ENCODE results near the gene CDC14B.
A peak's percentile ranks its signal among the peaks of the same experiment; 100 is the strongest.
"Not testable (repeated sequence)": the region's sequence is repeated elsewhere in the genome, so short reads cannot be mapped to it uniquely, and the experiment has no call there.

The CDC14B gene

GRCh38 chr9:96554801-96555566 is 64.7 kb downstream of the CDC14B start:
- Mint-ChIP-seq H3K27me3 (peaks cover 4% of the 10 kb centered on the region), H3K4me1 (ENCODE audit: low read depth) (peaks cover 58% of the 10 kb centered on the region), H3K4me3 (no peak overlapping the region)

GRCh38 chr9:96554326-96554725 is 65.3 kb downstream of the CDC14B start:
- Mint-ChIP-seq H3K4me3 (no peak overlapping the region), H3K4me1 (ENCODE audit: low read depth) (peaks cover 58% of the 10 kb centered on the region), H3K36me3 (ENCODE audit: low read depth) (no peaks in the 10 kb centered on the region), H3K27me3 (peaks cover 4% of the 10 kb centered on the region), H3K27ac (peak overlapping the region; percentile 61), H3K9me3 (no peaks in the 10 kb centered on the region)

More at GRCh38 chr9:96554801-96555566, 64.7 kb downstream of the CDC14B start:
- no peaks in the 10 kb centered on the region for H3K9me3 Mint-ChIP-seq
- no peaks in the 10 kb centered on the region for H3K36me3 Mint-ChIP-seq (ENCODE audit: low read depth)
- peak overlapping the region; percentile 61 for H3K27ac Mint-ChIP-seq

- Mint-ChIP-seq H3K27ac (peak overlapping the region; percentile 61), H3K4me1 (ENCODE audit: low read depth) (peaks cover 58% of the 10 kb centered on the region), H3K27me3 (peaks cover 3% of the 10 kb centered on the region), H3K36me3 (ENCODE audit: low read depth) (no peaks in the 10 kb centered on the region), H3K9me3 (no peaks in the 10 kb centered on the region), H3K4me3 (peak overlapping the region; percentile 13)
These were observed 66.6 kb downstream of the CDC14B start for GRCh38 chr9:96553070-96553469.

GRCh38 chr9:96551403-96551802 is 68.2 kb downstream of the CDC14B start:
- no peak overlapping the region for H3K4me3 Mint-ChIP-seq
- no peaks in the 10 kb centered on the region for H3K9me3 Mint-ChIP-seq
- H3K27me3 Mint-ChIP-seq = no peaks in the 10 kb centered on the region
- H3K27ac Mint-ChIP-seq = no peak overlapping the region
- H3K36me3 Mint-ChIP-seq (ENCODE audit: low read depth) = no peaks in the 10 kb centered on the region
- peaks cover 53% of the 10 kb centered on the region for H3K4me1 Mint-ChIP-seq (ENCODE audit: low read depth)

- no peaks in the 10 kb centered on the region for H3K27me3 Mint-ChIP-seq
- H3K4me3 Mint-ChIP-seq = no peak overlapping the region
- peaks cover 46% of the 10 kb centered on the region for H3K4me1 Mint-ChIP-seq (ENCODE audit: low read depth)
- peaks cover 2% of the 10 kb centered on the region for H3K9me3 Mint-ChIP-seq
- peaks cover 5% of the 10 kb centered on the region for H3K36me3 Mint-ChIP-seq (ENCODE audit: low read depth)
- no peak overlapping the region for H3K27ac Mint-ChIP-seq
These were observed 69.0 kb downstream of the CDC14B start for GRCh38 chr9:96550659-96551058.

GRCh38 chr9:96543131-96543530 is 76.5 kb downstream of the CDC14B start:
- H3K27ac Mint-ChIP-seq; H3K4me1 Mint-ChIP-seq (ENCODE audit: low read depth); H3K27me3 Mint-ChIP-seq; H3K9me3 Mint-ChIP-seq; H3K4me3 Mint-ChIP-seq: not testable (repeated sequence)
- peaks cover 15% of the 10 kb centered on the region for H3K36me3 Mint-ChIP-seq (ENCODE audit: low read depth)

- Mint-ChIP-seq H3K36me3 (ENCODE audit: low read depth) (peaks cover 11% of the 10 kb centered on the region), H3K27me3 (no peaks in the 10 kb centered on the region), H3K4me3 (no peak overlapping the region), H3K9me3 (no peaks in the 10 kb centered on the region), H3K4me1 (ENCODE audit: low read depth) (no peaks in the 10 kb centered on the region), H3K27ac (no peak overlapping the region)
These were observed 79.5 kb downstream of the CDC14B start for GRCh38 chr9:96540106-96540505.

GRCh38 chr9:96532173-96532572 is 87.5 kb downstream of the CDC14B start:
- peaks cover 4% of the 10 kb centered on the region for H3K9me3 Mint-ChIP-seq
- H3K36me3 Mint-ChIP-seq (ENCODE audit: low read depth) = peaks cover 15% of the 10 kb centered on the region
- H3K27ac Mint-ChIP-seq = no peak overlapping the region
- no peaks in the 10 kb centered on the region for H3K27me3 Mint-ChIP-seq
- H3K4me1 Mint-ChIP-seq (ENCODE audit: low read depth) = no peaks in the 10 kb centered on the region
- H3K4me3 Mint-ChIP-seq = no peak overlapping the region

GRCh38 chr9:96524764-96525163 is 94.9 kb downstream of the CDC14B start:
- no peak overlapping the region for H3K27ac Mint-ChIP-seq
- no peaks in the 10 kb centered on the region for H3K27me3 Mint-ChIP-seq
- H3K36me3 Mint-ChIP-seq (ENCODE audit: low read depth) = no peaks in the 10 kb centered on the region
- no peak overlapping the region for H3K4me3 Mint-ChIP-seq
- H3K4me1 Mint-ChIP-seq (ENCODE audit: low read depth) = peaks cover 14% of the 10 kb centered on the region
- no peaks in the 10 kb centered on the region for H3K9me3 Mint-ChIP-seq

- Mint-ChIP-seq H3K4me3 (no peak overlapping the region), H3K36me3 (ENCODE audit: low read depth) (no peaks in the 10 kb centered on the region), H3K27me3 (no peaks in the 10 kb centered on the region), H3K27ac (no peak overlapping the region), H3K9me3 (no peaks in the 10 kb centered on the region), H3K4me1 (ENCODE audit: low read depth) (peaks cover 14% of the 10 kb centered on the region)
These were observed 95.6 kb downstream of the CDC14B start for GRCh38 chr9:96524045-96524444.

- Mint-ChIP-seq H3K27ac (no peak overlapping the region), H3K4me3 (no peak overlapping the region), H3K9me3 (no peaks in the 10 kb centered on the region), H3K36me3 (ENCODE audit: low read depth) (no peaks in the 10 kb centered on the region), H3K27me3 (no peaks in the 10 kb centered on the region), H3K4me1 (ENCODE audit: low read depth) (peaks cover 14% of the 10 kb centered on the region)
These were observed 96.3 kb downstream of the CDC14B start for GRCh38 chr9:96523374-96523773.

- H3K4me3 Mint-ChIP-seq = no peak overlapping the region
- no peak overlapping the region for H3K27ac Mint-ChIP-seq
- H3K36me3 Mint-ChIP-seq (ENCODE audit: low read depth) = no peaks in the 10 kb centered on the region
- H3K4me1 Mint-ChIP-seq (ENCODE audit: low read depth) = peaks cover 14% of the 10 kb centered on the region
- no peaks in the 10 kb centered on the region for H3K27me3 Mint-ChIP-seq
- no peaks in the 10 kb centered on the region for H3K9me3 Mint-ChIP-seq
These were observed 97.3 kb downstream of the CDC14B start for GRCh38 chr9:96522366-96522765.

GRCh38 chr9:96519787-96520186 is 99.9 kb downstream of the CDC14B start:
- Mint-ChIP-seq H3K27ac (no peak overlapping the region), H3K36me3 (ENCODE audit: low read depth) (no peaks in the 10 kb centered on the region), H3K4me1 (ENCODE audit: low read depth) (peaks cover 14% of the 10 kb centered on the region), H3K27me3 (no peaks in the 10 kb centered on the region), H3K4me3 (no peak overlapping the region), H3K9me3 (no peaks in the 10 kb centered on the region)

- no peak overlapping the region for H3K4me3 Mint-ChIP-seq
- no peak overlapping the region for H3K27ac Mint-ChIP-seq
- no peaks in the 10 kb centered on the region for H3K9me3 Mint-ChIP-seq
- H3K4me1 Mint-ChIP-seq (ENCODE audit: low read depth) = peaks cover 14% of the 10 kb centered on the region
- H3K36me3 Mint-ChIP-seq (ENCODE audit: low read depth) = no peaks in the 10 kb centered on the region
- H3K27me3 Mint-ChIP-seq = no peaks in the 10 kb centered on the region
These were observed 100.5 kb downstream of the CDC14B start for GRCh38 chr9:96519095-96519494.

- no peak overlapping the region for H3K4me3 Mint-ChIP-seq
- H3K4me1 Mint-ChIP-seq (ENCODE audit: low read depth) = no peaks in the 10 kb centered on the region
- H3K36me3 Mint-ChIP-seq (ENCODE audit: low read depth) = no peaks in the 10 kb centered on the region
- H3K9me3 Mint-ChIP-seq = no peaks in the 10 kb centered on the region
- no peaks in the 10 kb centered on the region for H3K27me3 Mint-ChIP-seq
- H3K27ac Mint-ChIP-seq = no peak overlapping the region
These were observed 103.8 kb downstream of the CDC14B start for GRCh38 chr9:96515621-96516470.
